Brain pericyte (primary cell): Measurements from ENCODE around the gene TAL1.

Experiments used
- DNase-seq: peaks from one replicate; pipeline ENCODE4 v3.0.0-alpha.2; 2012; ENCODE audit warnings: low read depth, low spot score

Gene TAL1

GRCh38 chr1:47188791-47189785 lies 42.9 kb downstream of the TAL1 start:
- DNase-seq = no peak

GRCh38 chr1:47187926-47188250 lies 44.1 kb downstream of the TAL1 start:
- no peak for DNase-seq

GRCh38 chr1:47187231-47187925 lies 44.6 kb downstream of the TAL1 start:
- no peak for DNase-seq

- no peak for DNase-seq
Observed at GRCh38 chr1:47186267-47187185, 45.5 kb downstream of the TAL1 start.

GRCh38 chr1:47184822-47185677 lies 47.0 kb downstream of the TAL1 start:
- no peak for DNase-seq

- DNase-seq = no peak
Observed at GRCh38 chr1:47184090-47184821, 47.8 kb downstream of the TAL1 start.

- DNase-seq = no peak
Observed at GRCh38 chr1:47183308-47184089, 48.5 kb downstream of the TAL1 start.

GRCh38 chr1:47182676-47183235 lies 49.3 kb downstream of the TAL1 start:
- DNase-seq = no peak

- no peak for DNase-seq
Observed at GRCh38 chr1:47181955-47182675, 49.9 kb downstream of the TAL1 start.

GRCh38 chr1:47181095-47181954 lies 50.7 kb downstream of the TAL1 start:
- no peak for DNase-seq

- no peak for DNase-seq
Observed at GRCh38 chr1:47180603-47181094, 51.4 kb downstream of the TAL1 start.

- no peak for DNase-seq
Observed at GRCh38 chr1:47179988-47180563, 51.9 kb downstream of the TAL1 start.

GRCh38 chr1:47179017-47179987 lies 52.7 kb downstream of the TAL1 start:
- DNase-seq = peak; percentile 69

GRCh38 chr1:47178654-47179016 lies 53.4 kb downstream of the TAL1 start:
- DNase-seq = no peak

- DNase-seq = no peak
Observed at GRCh38 chr1:47178020-47178419, 54.0 kb downstream of the TAL1 start.
